ENCODE results near the gene ZFAND3. TPM values are rescaled to one million over a fixed set of nuclear protein-coding genes. Genes with fewer than 3 reads are reported as not detected.

ZFAND3 gene
- total RNA-seq: 60.8 TPM

GRCh38 chr6:37819177-37819801, at the start of gene ZFAND3:
ZFAND3 (plus strand) TSS chr6:37819727; CDS start chr6:37819946, 219 bp downstream.

Small RNA genes lying within 50 kb of the gene (small RNA-seq; reads per million reads assigned to genes)
- gene RN7SL285P (ENCODE audit: low replicate concordance) (not detected), gene RNU1-87P (ENCODE audit: low replicate concordance) (not detected)

Other genes starting within 250 kb of the ZFAND3 start
- 5.9 TPM for gene MDGA1, start 121.8 kb upstream of the ZFAND3 start, total RNA-seq